ENCODE data around the gene KIAA1614.

The KIAA1614 gene, protein sequence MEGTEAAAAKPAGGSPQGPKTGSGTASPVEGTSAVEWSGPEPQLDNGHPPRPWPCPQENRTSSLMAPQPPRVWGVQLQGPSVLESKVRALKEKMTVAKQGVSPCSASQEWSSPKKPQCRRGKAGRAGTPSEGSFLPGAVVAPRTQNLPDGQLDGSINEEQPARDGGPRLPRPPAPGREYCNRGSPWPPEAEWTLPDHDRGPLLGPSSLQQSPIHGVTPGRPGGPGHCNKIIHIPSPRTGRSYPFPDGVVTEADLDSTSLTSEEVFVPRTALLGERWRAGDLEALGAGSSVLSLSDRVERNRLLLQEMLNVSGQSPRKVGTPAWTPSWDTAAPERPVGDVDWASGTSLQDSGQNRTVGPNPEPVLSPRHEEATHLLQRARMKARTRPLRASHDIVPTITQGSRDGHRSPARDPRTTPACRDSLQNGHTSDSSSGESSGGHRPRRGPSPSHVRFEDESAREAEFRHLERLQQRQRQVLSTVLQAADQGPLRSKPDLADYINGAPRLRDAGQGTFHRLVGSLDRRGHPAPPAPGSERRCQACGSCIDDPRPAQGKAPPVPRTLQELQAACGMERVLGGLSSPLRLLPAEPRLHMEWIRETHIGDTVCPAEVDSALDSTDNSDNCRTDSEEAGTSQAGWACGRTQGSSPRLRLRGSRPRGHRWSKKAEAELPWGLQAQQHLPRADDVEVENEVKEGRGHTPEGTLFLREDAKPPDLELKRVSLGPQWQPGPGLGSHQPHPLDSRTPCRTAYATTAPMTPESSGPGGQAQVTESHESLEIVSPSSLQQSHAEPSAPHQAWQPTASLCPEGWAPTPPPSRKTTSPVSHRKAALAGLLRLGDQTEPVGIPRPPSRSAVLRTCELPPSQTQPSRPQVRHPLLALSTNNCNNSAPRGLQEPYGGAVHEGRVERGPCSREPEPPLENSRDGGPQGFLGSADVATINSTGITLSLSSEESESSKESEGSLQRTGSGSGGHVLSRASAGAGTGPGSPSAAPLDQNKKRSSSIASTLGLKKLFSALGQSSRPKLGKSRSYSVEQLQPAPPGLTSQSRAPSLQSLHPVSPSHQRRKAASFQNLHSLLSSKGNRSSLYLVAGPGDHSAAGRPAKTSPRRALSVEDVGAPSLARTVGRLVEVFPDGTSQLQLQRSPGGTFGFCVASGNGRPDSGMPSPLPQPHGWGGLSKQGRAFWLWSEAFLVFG

DNA sequence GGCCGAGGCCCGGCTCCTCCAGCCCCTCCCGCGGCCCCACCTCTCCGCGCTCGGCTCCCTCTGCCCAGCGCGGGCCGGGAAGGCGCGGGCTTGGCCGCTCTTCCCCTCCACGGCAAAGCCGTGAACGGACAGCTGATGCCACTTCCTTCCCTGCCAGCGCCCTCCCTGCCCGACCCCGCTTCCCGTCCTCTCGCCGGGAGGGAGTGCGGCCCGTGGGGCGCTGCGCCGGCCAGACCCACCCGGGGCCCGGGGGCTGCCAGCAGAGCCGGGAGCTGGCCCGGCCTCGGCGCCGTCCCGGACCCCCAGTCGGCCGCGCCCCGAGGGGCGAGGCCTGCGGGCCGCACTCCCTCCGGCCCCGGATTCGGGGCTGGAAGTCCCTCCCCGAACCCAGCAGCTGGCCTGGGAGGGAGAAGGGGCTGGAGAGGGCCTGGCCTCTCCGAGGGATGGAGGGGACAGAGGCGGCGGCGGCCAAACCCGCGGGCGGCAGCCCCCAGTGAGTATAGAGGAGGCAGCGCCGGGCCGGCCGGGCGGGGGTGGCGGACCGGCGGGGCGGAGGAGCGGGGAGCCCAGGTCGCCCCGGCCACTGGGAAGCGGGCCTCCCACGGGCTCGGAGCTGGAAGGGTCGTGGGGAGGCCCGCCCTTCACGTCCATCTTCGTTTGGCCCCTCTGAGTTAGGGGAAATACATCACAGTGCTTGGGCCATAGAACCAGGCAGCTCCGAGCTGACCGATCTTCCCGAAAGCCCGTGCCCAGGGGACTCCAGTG is at the start of gene KIAA1614:
Gene KIAA1614, plus strand, starts transcription at position 97 of the 765 bp plus-strand sequence. Its CDS starts 347 bp downstream, at position 444.
- DNase-seq = no peak

DNA sequence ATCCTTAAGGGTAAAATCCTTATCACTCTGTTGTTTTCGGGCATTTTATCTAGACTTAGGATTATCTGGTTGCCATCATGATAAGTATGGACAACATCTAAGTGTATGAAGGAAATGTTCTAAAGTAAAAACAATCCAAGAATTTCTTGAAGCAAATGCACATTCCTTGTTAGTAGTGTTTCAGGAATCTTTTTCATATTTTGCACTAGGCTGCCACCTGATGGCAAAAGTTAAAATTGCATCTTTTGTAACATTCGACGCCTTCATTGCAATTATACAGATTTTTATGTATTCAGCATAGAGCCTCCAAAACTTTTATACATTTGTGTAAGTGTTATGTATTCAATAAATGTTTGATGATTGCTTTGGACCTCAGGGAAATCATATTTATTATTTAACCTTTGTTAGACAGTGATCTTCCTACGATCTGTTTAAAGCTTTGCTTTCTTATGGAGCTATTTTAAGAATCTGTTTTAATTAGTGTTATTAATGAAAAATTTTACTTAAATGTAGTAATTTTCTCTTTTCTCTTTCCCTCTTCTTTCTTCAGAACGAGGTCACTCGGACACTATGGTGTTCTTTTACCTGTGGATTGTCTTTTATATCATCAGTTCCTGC is 49.4 kb upstream of the KIAA1614 start:
- peak; percentile 23 for DNase-seq

DNA sequence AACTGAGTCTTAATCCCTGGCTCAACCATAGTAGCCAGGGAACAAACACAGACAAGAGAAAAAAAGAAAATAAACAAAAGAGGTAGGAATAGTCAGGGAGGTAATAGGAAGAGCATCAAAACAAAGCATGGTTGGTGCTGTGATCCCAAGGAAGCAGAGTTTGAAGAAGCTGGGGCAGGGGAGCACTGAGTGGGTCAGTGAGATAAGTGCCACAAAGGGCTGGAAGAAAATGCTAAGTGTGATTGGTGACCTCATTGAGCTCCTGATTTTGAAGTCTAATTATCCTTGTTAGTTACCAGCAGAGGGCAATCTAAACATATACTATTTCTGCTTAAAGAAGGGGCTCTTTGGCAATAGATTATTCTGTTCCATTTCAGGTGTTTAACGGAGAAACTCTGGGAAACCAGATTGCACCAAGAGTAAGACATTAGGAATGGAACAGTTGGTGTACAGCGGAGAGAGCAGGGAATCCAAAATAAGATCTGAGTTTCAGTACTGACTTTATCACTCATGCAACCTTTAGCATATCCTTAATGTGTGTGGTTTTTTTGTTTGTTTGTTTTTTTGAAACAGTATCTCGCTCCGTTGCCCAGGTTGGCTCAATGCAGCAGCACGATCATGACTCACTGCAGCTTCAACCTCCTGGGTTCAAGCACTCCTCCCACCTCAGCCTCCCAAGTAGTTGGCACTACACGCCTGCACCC is 30.7 kb upstream of the KIAA1614 start:
- no peak for DNase-seq

DNA sequence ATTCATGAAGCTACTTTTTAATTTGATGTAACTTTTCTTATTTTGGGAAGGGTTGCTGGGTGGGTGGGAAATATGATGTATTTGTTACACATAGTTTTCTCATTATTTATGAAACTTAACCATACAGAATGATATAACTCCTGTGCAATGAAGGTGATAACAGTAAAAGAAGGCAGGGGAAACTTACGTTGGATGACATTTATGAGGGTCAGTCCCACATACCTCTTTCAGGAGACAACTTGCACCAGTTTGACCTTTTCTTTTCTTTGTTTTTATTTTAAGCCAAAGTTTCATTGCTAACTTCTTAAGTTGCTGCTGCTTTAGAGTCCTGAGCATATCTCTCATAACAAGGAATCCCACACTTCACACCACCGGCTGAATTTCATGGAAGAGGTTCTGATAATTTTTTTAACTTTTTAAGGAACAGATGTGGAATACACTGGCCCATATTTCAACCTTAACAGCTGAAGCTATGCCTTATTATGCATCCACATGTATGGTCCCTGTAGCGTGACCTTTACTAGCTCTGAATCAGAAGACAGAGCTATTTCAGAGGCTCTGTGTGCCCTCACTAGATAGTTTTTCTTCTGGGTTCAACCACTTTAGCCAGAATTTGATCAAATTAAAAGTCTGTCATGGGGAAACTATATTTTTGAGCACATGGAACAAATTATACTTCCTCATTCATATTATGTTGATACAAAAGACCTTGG is 28.0 kb upstream of the KIAA1614 start:
- no peak for DNase-seq

DNA sequence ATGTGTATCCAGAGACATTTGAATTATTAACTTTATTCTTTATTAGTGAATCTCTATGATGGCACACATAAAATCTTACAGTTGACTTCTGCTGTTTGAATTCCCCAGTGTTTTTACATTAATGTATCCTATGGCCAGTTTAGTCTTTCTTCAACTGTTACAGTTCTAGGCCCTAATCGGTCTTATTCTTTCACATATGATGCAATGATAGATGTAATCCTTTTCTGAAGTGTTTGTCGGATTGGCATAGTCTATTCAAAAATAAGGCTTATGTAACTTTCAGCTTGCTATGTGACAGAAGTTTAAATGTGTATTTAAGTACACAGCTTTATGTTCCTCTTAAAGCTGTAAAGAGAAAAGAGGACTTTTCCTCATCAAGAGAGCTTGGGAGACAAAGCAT is 26.4 kb upstream of the KIAA1614 start:
- DNase-seq = no peak

DNA sequence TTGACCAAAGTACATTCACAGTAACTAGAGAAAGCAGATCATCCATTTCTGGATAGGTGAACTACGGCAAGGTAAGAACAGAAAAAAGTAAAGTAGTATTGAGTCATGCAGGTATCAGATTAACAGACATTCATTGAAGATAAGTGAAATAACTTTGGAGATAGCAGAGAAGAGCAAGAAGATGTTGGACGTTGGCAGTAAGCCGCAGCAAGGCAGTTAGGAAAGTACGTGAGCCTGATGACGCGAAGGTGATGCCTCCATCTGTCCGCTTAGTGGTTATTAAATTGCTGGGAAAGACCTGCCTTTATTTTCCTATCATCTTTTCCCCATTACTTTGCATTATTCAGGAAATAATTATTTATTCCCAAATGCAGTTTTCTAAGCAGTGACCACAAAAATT is 24.9 kb upstream of the KIAA1614 start:
- no peak for DNase-seq

DNA sequence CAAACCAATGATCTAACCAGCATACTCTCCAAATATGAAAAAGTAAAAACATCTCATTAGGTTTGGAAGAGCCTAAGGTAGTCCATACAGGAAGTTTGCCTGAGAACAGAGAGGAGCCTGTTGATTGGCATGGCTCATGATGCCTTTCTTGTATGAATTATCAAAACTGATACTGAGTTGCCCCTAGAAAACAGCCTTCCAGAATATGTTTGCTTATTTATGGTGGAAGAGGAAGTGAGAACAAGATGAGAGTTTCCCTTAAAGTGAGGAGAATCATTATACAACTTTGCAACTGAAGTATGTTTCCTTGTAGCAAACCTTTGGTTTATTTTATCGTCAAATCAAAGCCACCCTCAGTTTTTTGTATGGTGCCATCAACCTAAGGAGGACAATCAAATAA is 23.8 kb upstream of the KIAA1614 start:
- DNase-seq = no peak

DNA sequence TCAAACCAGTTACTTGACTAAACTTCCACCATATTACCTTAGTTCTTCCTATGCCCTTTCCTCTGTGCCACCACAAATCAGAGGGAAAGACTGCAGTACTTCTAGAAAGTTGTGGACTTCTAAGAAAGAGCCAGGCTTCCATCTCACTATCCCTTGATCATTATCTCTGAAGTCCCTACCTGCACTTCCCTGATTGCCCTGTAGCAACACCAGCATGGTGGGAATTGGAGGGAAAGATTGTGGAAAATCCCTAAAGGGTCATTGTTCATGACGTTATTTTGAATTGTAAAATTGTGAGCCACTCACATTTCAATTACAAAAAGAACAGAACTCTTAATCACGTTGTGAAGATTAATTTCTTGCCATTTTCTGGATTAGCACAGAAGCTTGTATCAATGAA is 23.4 kb upstream of the KIAA1614 start:
- no peak for DNase-seq

DNA sequence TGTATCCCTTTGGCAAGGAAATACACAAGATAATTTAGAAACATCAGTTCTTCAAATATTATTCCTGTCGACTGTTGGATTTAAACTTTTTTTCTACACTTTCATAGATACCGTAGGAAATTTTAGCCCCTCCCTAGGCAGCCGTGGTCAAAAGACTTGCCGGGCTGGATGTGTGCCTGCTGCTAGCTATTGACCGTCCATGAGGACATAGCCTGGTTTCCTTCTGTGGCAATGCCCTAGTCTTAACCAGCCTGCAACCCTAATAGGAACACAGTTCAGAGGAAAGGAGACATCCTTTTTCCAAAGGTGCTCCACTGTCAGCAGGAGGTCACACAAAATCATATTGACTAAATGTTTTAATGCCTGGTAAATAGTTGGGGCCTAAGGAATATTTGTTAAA is 20.4 kb upstream of the KIAA1614 start:
- no peak for DNase-seq

DNA sequence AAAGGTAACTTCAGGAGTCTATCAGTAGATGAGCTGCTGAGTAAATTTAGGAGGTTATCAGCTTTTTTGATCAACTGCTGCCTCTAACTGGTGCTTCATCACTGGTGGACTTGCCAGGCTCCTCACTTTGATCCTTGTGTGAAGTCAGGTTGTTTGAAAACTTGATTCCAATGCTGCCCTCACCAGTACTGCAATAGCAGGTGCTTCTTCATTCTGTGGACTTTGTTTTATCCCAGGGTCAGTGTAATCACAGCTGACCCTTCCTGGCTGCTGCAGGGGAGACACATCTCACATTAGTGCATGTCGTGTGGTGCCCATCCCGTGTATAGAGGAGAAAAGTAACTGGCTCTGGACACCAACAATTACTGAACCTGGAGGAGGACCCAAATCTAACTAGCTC is 20.0 kb upstream of the KIAA1614 start:
- DNase-seq = no peak

DNA sequence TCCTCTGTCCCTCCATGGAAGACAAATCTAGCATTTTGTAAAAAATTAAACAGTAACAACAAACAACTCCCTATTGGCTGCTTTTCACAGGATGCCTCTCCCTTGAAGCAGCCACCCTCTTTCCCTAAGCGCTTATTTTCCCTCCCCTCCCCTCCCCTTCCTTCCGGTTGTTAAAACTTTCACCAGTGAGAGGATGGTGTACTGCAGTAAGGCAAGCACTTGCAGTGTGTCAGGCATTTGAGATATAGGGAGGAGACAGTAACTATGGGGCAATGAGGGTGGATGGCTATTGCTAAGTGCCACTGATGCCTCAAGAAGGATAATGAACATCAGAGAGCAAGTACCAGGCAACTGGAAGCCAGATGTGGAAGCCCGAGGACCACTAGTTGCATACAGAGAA is 19.1 kb upstream of the KIAA1614 start:
- DNase-seq = no peak

DNA sequence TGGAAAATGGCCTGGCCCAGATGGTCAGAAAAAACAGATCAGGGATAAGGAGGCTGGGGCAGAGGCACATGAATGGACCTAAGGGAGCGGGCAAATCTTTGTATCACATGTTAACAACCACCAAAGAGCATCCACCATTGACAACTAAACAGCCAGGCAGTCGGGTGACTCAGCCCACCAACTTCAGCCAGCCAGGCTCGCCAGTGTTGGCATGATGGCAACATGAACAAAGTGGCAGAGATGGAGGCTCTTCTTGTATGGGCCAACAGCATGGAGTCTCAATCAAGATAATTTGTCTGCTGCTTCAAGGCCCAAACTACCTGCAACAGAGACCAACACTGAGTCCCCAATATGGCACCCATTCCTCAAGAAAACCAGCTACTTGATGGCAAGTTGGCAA is 16.5 kb upstream of the KIAA1614 start:
- no peak for DNase-seq

DNA sequence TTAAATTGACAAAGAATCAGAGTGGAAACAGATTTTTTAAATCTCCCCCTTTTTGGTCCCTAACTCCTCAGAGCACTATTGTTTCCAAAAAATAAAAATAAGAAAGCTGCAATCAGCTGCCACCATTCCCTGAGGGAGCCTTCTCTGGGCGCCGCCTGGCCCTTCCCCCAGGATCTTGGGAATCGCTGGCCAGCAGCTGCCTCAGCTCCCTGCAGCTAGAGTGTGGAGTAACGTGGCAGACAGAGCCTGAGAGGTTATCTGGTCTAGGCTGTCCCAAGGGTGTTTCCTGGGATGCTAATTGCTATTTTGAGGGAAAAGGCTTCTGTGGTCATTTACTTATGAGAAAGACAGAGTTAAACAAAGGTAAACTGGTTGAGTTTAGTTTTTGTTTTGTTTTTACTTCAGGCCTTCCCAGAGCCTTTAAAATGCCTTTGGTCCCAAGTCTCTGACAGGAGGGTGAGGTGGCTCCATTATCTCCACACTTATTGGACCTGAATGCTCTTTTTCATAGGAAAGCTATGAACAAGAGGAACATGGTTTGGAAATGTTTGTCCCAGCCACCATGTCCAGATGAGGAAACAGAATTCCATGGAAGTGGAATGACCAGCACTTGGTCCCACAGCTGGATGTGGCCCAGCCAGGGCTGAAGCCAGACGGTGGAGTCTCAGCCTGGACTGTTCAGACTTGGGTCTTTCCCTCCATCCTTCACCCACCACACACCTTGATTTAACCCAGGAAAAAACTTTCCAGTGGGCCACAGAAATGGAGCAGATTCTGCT is 14.1 kb upstream of the KIAA1614 start:
- no peak for DNase-seq

DNA sequence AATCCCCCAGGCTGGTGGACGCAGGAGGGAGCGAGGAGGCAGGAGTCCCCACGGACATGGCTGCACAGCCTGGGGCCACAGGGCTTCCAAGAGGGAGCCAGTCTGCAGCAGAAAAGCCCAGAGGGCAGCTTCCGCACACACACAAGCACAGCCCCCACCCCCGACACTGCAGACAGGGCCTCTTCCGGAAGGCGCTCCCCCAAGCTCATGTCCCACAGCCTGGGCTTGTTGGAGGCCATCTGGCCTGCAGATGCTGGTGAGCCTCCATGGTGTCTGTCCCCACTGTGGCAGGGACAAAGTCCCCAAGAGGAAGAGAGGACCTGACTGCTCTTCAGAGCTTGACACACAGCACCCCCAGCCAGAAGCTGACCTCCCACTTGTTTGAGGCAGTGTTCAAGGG is 13.4 kb upstream of the KIAA1614 start:
- no peak for DNase-seq

DNA sequence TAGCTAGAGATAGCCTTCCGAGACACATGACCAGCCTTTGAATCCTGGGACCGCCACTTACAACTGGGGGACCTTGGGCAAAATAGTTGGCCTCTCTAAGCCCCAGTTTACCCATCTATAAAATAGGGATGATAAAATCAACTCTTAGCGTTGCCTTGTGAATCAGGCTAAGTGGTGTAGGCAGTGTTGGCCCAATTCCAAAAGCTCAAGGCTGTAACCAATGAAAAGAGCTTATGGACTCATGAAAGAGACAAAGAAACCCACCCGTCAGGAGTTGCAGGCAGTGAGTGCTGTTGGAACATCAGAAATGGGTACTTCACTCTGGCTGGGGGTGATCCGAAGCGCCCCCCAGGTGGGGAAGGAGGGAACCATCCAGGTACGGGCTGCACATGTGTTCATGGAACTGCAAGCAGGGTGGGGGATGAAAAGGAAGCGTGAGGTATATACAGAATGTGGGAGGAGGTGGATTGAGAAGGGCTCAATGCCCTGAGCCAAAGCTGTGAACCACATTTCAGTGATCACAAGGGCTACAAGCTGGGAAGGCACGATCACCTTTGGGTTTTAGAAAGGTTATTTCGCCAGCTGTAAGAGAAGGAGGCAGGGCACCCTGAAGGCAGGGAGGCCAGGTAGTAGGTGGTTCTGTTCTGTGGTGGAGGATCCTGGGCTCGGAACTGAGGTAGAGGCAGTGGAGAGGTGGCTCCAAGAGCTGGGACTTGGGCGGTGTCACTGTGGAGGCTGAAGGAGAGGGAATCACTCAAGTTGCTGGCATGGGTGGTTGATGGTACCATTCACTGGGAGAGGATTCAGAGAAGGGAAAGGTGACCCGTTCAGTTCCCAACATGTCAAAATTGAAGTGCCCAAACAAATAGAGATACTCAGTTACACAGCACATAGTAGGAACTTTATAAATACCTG is 11.4 kb upstream of the KIAA1614 start:
- no peak for DNase-seq

DNA sequence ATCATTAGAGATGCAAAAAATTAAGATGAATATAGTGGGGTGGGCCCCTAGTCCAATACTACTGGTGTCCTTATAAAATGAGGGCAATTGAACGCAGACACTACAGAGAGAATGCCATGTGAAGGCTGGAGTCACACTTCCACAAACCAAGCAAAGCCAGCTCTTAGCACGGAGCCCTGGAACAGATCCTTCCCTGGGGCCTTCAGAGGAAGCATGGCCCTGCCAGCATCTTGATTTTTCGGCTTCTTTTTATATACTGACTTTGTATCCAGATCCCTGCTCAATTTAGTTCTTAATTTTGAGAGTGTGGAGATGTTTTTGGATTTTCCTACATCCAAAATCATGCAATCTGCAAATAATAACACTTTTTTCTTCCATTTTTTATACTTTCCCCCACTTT is 10.2 kb upstream of the KIAA1614 start:
- no peak for DNase-seq

DNA sequence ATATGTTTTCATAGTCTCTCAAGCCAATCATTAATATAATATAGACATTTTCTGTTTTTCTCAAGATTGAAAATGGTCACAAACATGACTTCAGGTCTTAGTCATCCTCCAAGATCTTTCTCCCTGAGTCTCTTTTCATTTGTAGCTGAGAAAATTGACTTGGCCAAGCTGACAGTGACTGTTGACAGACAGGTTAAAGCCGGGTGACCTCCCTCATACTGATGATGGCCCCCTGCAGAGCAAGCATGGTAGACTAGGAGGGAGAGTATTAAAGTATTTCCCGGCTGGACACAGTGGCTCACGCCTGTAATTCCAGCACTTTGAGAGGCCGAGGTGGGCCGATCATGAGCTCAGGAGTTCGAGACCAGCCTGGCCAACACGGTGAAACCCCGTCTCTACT is 6.8 kb upstream of the KIAA1614 start:
- DNase-seq = no peak

DNA sequence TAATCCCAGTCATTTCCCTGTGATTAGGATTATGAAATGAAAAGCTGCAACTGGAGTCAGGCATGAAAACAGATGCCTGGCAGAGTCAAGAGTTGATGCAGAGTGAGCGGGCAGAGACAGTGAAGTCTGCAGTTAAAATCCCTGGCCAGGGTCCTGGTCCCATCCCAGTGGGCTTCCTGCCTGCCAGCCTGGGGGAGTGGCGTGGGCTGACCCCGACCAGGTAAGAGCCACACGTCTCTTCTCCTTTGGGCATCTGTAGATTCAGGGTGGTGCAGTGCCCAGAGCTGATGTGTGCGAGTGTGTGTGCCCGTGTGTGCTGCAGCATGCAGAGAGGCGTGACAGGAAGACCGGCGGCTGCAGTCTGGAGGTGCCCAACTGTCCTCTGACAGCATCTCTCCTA is 6.2 kb upstream of the KIAA1614 start:
- no peak for DNase-seq
